IMR-90 (cell line): ENCODE data around the gene ZRANB3.

Experiments
- BHLHE40 ChIP-seq: fragments of 150-350 bp; IDR thresholded peaks from 2 replicates; pipeline ENCODE4 v1.6.1; 2016; ENCODE audit warnings: mild to moderate bottlenecking, low read depth, low read length
- CEBPB ChIP-seq: IDR thresholded peaks from 2 replicates; pipeline ENCODE4 v1.6.1; 2012; ENCODE audit warnings: low read depth, low read length, improper control_type of control experiment
- CTCF ChIP-seq: conservative IDR thresholded peaks from 2 replicates; pipeline ENCODE4 v1.5.1; 2012; ENCODE audit warnings: mild to moderate bottlenecking, low read depth, low read length, improper control_type of control experiment
- MAFK ChIP-seq: IDR thresholded peaks from 2 replicates; pipeline ENCODE4 v1.6.1; 2012; ENCODE audit warnings: low read depth, low read length, improper control_type of control experiment
- MAZ ChIP-seq: IDR thresholded peaks from 2 replicates; pipeline ENCODE4 v1.6.1; 2012; ENCODE audit warnings: low read depth, mild to moderate bottlenecking, low read length, improper control_type of control experiment, moderate library complexity, borderline replicate concordance
- MXI1 ChIP-seq: IDR thresholded peaks from 2 replicates; pipeline ENCODE4 v1.6.1; 2012; ENCODE audit warnings: low read depth, mild to moderate bottlenecking, low read length, moderate library complexity, borderline replicate concordance
- NFE2L2 ChIP-seq: fragments of 150-350 bp; IDR thresholded peaks from 2 replicates; pipeline ENCODE4 v1.6.1; 2016; ENCODE audit warnings: low read depth, mild to moderate bottlenecking, low read length
- POLR2A ChIP-seq: IDR thresholded peaks from 2 replicates; pipeline ENCODE4 v1.6.1; 2012; ENCODE audit warnings: mild to moderate bottlenecking, low read depth, low read length
- RAD21 ChIP-seq: IDR thresholded peaks from 2 replicates; pipeline ENCODE4 v1.6.1; 2012; ENCODE audit warnings: low read length, improper control_type of control experiment
- TF ChIP-seq, protein P1 (sequence below): fragments of 150-350 bp; IDR thresholded peaks from 2 replicates; pipeline ENCODE4 v1.6.1; 2016; ENCODE audit warnings: low read depth, mild to moderate bottlenecking, low read length, moderate library complexity, borderline replicate concordance
- TF ChIP-seq, protein P2 (sequence below): fragments of 150-350 bp; IDR thresholded peaks from 2 replicates; pipeline ENCODE4 v1.6.1; 2017; ENCODE audit warnings: mild to moderate bottlenecking, antibody characterized with exemption, low read length, low read depth

DNA sequence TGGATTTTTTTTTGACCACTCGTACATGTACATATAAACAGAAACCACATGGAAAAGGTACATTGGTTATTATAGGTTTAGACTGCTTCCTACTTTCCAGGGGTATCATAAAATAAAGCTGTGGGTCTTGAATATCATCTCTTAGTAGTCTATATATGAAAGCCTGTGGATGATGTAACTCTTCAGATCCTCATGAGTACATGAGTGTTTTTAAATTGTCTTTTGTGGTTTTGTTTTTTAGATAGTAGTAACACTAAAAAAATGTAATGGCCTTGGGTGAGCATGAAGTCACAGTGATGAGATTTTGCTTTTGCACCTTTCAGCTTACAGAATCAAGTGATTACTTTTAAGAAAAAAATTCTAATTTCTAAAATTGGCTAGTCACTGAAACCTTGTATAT, 398.7 kb downstream of the ZRANB3 start:
- TF ChIP-seq CEBPB (peak; percentile 74), CTCF (no peak), POLR2A (no peak), BHLHE40 (no peak), RAD21 (no peak), MAFK (no peak), MAZ (no peak), MXI1 (no peak), NFE2L2 (no peak)
- TF ChIP-seq, protein P1, sequence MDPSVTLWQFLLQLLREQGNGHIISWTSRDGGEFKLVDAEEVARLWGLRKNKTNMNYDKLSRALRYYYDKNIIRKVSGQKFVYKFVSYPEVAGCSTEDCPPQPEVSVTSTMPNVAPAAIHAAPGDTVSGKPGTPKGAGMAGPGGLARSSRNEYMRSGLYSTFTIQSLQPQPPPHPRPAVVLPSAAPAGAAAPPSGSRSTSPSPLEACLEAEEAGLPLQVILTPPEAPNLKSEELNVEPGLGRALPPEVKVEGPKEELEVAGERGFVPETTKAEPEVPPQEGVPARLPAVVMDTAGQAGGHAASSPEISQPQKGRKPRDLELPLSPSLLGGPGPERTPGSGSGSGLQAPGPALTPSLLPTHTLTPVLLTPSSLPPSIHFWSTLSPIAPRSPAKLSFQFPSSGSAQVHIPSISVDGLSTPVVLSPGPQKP = no peak
- TF ChIP-seq, protein P2, sequence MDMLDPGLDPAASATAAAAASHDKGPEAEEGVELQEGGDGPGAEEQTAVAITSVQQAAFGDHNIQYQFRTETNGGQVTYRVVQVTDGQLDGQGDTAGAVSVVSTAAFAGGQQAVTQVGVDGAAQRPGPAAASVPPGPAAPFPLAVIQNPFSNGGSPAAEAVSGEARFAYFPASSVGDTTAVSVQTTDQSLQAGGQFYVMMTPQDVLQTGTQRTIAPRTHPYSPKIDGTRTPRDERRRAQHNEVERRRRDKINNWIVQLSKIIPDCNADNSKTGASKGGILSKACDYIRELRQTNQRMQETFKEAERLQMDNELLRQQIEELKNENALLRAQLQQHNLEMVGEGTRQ = no peak
